CD4-positive, CD25-positive, alpha-beta regulatory T cell (primary cell): Measurements from ENCODE around the gene MRPL4. TPM values are rescaled to one million over a fixed set of nuclear protein-coding genes. Genes with fewer than 3 reads are reported as not detected.
"Not testable (repeated sequence)": the region's sequence is repeated elsewhere in the genome, so short reads cannot be mapped to it uniquely, and the experiment has no call there.

ENCODE experiments used
- ATAC-seq, 2 donors: fragments of 150-1000 bp; cut with Tn5 transposase; one replicate each; pipeline ENCODE4 v1.10.0; 2021; ENCODE audit warnings: low read depth in 2 of 2, moderate number of reproducible peaks in 2 of 2, moderate library complexity in 1 of 2
- DNase-seq, 3 donors: peaks; one replicate each; pipeline versions ENCODE4 v3.0.0 to v3.0.0-alpha.2; 2012 to 2022; ENCODE audit warnings: mixed read lengths in 1 of 3
- H3K27ac ChIP-seq: one replicate; pipeline ENCODE4 v1.7.0; 2013; ENCODE audit warnings: mild to moderate bottlenecking, low read length; ENCODE audit not compliant: insufficient read depth, poor library complexity, severe bottlenecking
- H3K27me3 ChIP-seq: one replicate; pipeline ENCODE4 v1.7.0; 2013; ENCODE audit warnings: low read length; ENCODE audit not compliant: control insufficient read depth, insufficient read depth
- H3K36me3 ChIP-seq: one replicate; pipeline ENCODE4 v1.7.0; 2013; ENCODE audit warnings: mild to moderate bottlenecking, low read length, moderate library complexity; ENCODE audit not compliant: control insufficient read depth, insufficient read depth
- H3K4me1 ChIP-seq: 2 replicates; pipeline ENCODE4 v1.7.0; 2013; ENCODE audit warnings: mild to moderate bottlenecking, low read length; ENCODE audit not compliant: insufficient read depth, control insufficient read depth, poor library complexity, severe bottlenecking
- H3K4me3 ChIP-seq: one replicate; pipeline ENCODE4 v1.7.0; 2013; ENCODE audit warnings: low read depth, mild to moderate bottlenecking, low read length, moderate library complexity
- H3K9me3 ChIP-seq, 2 experiments: 1 replicate in 1 of 2; 2 replicates in 1 of 2; pipeline ENCODE4 v1.7.0; 2013; ENCODE audit warnings: low read length in 2 of 2, mild to moderate bottlenecking in 1 of 2, moderate library complexity in 1 of 2; ENCODE audit not compliant: control insufficient read depth in 2 of 2
- H3K27ac Mint-ChIP-seq, 3 donors: one replicate each; pipeline ENCODE4 v1.8.0; 2020 to 2022; ENCODE audit warnings: mild to moderate bottlenecking in 3 of 3, mixed read lengths in 3 of 3, moderate library complexity in 2 of 3
- H3K27me3 Mint-ChIP-seq: one replicate; pipeline ENCODE4 v1.8.0; 2022; ENCODE audit warnings: mild to moderate bottlenecking, mixed read lengths
- H3K36me3 Mint-ChIP-seq: one replicate; pipeline ENCODE4 v1.8.0; 2020; ENCODE audit warnings: mixed read lengths
- H3K4me1 Mint-ChIP-seq, 4 donors: one replicate each; pipeline ENCODE4 v1.8.0; 2020 to 2022; ENCODE audit warnings: mixed read lengths in 4 of 4, mild to moderate bottlenecking in 1 of 4
- H3K4me3 Mint-ChIP-seq, 4 donors: one replicate each; pipeline ENCODE4 v1.8.0; 2020 to 2022; ENCODE audit warnings: mild to moderate bottlenecking in 4 of 4, mixed read lengths in 4 of 4, moderate library complexity in 3 of 4
- H3K9me3 Mint-ChIP-seq, 7 donors: one replicate each; pipeline ENCODE4 v1.8.0; 2020 to 2022; ENCODE audit warnings: mixed read lengths in 7 of 7, mild to moderate bottlenecking in 3 of 7, moderate library complexity in 2 of 7
- polyA plus RNA-seq, 4 donors: library from polyadenylated mRNA; unstranded; fragments of 300-500 nt; fragmentation: Illumina TruSeq; gene quantifications; one replicate each; pipeline ENCODE4 v1.2.3, GENCODE V29; 2021
- total RNA-seq: library from RNA; stranded (reverse); gene quantifications from one replicate; pipeline ENCODE4 v1.2.3, GENCODE V29; 2022

The MRPL4 gene
- total and polyA plus RNA-seq, 5 donors from 2014 or later = 24.9 to 37.0 (median 33.6) TPM

DNA sequence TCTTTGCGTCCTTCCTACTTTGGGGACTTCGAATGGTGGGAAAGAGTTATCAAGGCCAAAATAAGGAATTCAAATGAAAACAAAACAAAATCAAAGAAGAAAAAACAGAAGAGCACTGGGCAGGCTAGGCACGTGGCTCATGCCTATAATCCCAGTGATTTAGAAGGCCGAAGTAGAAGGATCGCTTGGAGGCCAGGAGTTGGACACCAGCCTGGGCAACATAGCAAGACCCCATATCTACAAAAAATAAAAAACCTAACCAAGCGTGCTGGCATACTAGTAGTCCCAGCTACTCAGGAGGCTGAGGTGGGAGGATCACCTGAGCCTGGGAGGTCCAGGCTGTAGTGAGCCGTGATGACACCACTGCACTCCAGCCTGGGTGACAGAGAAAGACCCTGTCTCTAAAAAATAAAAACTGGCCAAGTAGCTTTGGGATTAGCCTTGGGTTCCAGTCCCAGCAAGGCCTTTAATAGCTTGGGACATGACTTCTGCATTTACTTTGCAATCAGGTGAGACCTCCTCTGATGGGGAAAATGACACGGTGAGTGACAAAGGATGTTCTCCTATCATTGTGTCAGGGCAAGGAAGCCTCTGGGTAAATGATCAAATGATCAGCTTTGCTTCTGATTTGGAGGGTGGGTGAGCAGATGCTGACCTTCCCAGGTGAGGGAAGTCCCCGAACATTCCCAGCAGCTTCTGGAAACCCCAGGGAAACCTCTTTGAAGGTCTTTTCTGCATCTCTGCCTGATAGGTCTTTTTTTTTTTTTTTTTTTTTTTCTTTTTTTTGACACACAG is 26.0 kb downstream of the MRPL4 start:
- peaks cover 21% of the 10 kb centered on the region for H3K36me3 ChIP-seq
- ATAC-seq (no peak), DNase-seq (no peak)
- Mint-ChIP-seq H3K9me3 (no peaks in the 10 kb centered on the region), H3K27me3 (peaks cover 4% of the 10 kb centered on the region), H3K27ac (no peak overlapping the region), H3K4me3 (no peak overlapping the region), H3K36me3 (peaks cover 13% of the 10 kb centered on the region), H3K4me1 (peaks cover 9 to 25% (median 15%) of the 10 kb centered on the region in 4 donors)
- H3K27me3 ChIP-seq = no peaks in the 10 kb centered on the region
- H3K9me3 ChIP-seq = no peaks in the 10 kb centered on the region
- H3K4me3 ChIP-seq = no peak overlapping the region
- H3K27ac ChIP-seq = no peak overlapping the region
- H3K4me1 ChIP-seq = no peaks in the 10 kb centered on the region

GRCh38 chr19:10278935-10279334 is 26.9 kb downstream of the MRPL4 start:
- Mint-ChIP-seq H3K4me3 (no peak overlapping the region), H3K27ac (peak overlapping the region in 1 of 3 donors; percentile 80), H3K9me3 (no peaks in the 10 kb centered on the region), H3K36me3 (peaks cover 17% of the 10 kb centered on the region), H3K4me1 (peaks cover 9 to 21% (median 14%) of the 10 kb centered on the region in 4 donors), H3K27me3 (peaks cover 4% of the 10 kb centered on the region)
- ATAC-seq (no peak), DNase-seq (no peak)
- Histone ChIP-seq H3K4me3 (no peak overlapping the region), H3K36me3 (peaks cover 28% of the 10 kb centered on the region), H3K27ac (no peak overlapping the region), H3K27me3 (no peaks in the 10 kb centered on the region), H3K9me3 (no peaks in the 10 kb centered on the region), H3K4me1 (no peaks in the 10 kb centered on the region)

- ATAC-seq (no peak), DNase-seq (no peak)
- Mint-ChIP-seq H3K27me3 (peaks cover 4% of the 10 kb centered on the region), H3K9me3 (no peaks in the 10 kb centered on the region), H3K4me3 (peak overlapping the region in 1 of 4 donors; percentile 57), H3K36me3 (peaks cover 16% of the 10 kb centered on the region), H3K27ac (peak overlapping the region in 2 of 3 donors; percentile 4 to 89), H3K4me1 (peaks cover 6 to 14% (median 8%) of the 10 kb centered on the region in 4 donors)
- no peaks in the 10 kb centered on the region for H3K4me1 ChIP-seq
- no peaks in the 10 kb centered on the region for H3K27me3 ChIP-seq
- peaks cover 38% of the 10 kb centered on the region for H3K36me3 ChIP-seq
- H3K9me3 ChIP-seq = no peaks in the 10 kb centered on the region
- no peak overlapping the region for H3K27ac ChIP-seq
- no peak overlapping the region for H3K4me3 ChIP-seq
Observed at GRCh38 chr19:10279737-10280442, 27.9 kb downstream of the MRPL4 start.

GRCh38 chr19:10282043-10282442 is 30.0 kb downstream of the MRPL4 start:
- H3K9me3 Mint-ChIP-seq, ATAC-seq, H3K27me3 ChIP-seq, DNase-seq, H3K4me3 Mint-ChIP-seq, H3K27ac Mint-ChIP-seq, H3K4me3 ChIP-seq, H3K4me1 ChIP-seq, H3K27ac ChIP-seq, H3K9me3 ChIP-seq: not testable (repeated sequence)
- Mint-ChIP-seq H3K27me3 (peaks cover 11% of the 10 kb centered on the region), H3K4me1 (peaks cover 6 to 26% (median 13%) of the 10 kb centered on the region in 4 donors), H3K36me3 (peaks cover 29% of the 10 kb centered on the region)
- peaks cover 39% of the 10 kb centered on the region for H3K36me3 ChIP-seq

- ATAC-seq (no peak), DNase-seq (no peak)
- Histone ChIP-seq H3K9me3 (no peaks in the 10 kb centered on the region), H3K27ac (no peak overlapping the region), H3K36me3 (peaks cover 36% of the 10 kb centered on the region), H3K27me3 (peaks cover 8% of the 10 kb centered on the region), H3K4me1 (peaks cover 23% of the 10 kb centered on the region), H3K4me3 (no peak overlapping the region)
- Mint-ChIP-seq H3K4me3 (no peak overlapping the region), H3K27ac (no peak overlapping the region), H3K4me1 (peaks cover 6 to 38% (median 17%) of the 10 kb centered on the region in 4 donors), H3K9me3 (no peaks in the 10 kb centered on the region), H3K27me3 (peaks cover 25% of the 10 kb centered on the region), H3K36me3 (peaks cover 29% of the 10 kb centered on the region)
Observed at GRCh38 chr19:10283301-10284064, 31.5 kb downstream of the MRPL4 start.

DNA sequence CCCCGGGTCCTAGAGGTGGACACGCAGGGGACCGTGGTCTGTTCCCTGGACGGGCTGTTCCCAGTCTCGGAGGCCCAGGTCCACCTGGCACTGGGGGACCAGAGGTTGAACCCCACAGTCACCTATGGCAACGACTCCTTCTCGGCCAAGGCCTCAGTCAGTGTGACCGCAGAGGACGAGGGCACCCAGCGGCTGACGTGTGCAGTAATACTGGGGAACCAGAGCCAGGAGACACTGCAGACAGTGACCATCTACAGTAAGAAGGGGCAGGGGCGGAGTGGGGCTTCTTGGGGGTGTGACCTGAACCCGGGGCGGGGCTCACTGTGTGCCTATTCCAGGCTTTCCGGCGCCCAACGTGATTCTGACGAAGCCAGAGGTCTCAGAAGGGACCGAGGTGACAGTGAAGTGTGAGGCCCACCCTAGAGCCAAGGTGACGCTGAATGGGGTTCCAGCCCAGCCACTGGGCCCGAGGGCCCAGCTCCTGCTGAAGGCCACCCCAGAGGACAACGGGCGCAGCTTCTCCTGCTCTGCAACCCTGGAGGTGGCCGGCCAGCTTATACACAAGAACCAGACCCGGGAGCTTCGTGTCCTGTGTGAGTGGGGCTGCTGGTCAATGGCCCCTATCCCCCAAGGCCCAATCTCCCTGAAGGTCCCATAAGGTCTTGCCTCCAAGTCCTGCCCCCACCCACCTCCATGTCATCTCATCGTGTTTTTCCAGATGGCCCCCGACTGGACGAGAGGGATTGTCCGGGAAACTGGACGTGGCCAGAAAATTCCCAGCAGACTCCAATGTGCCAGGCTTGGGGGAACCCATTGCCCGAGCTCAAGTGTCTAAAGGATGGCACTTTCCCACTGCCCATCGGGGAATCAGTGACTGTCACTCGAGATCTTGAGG is 32.3 kb downstream of the MRPL4 start:
- Mint-ChIP-seq H3K9me3 (no peaks in the 10 kb centered on the region), H3K27me3 (peaks cover 33% of the 10 kb centered on the region), H3K36me3 (peaks cover 24% of the 10 kb centered on the region), H3K4me1 (peaks cover 6 to 46% (median 17%) of the 10 kb centered on the region in 4 donors), H3K4me3 (no peak overlapping the region), H3K27ac (no peak overlapping the region)
- DNase-seq = no peak
- Histone ChIP-seq H3K27me3 (peaks cover 8% of the 10 kb centered on the region), H3K9me3 (no peaks in the 10 kb centered on the region), H3K27ac (no peak overlapping the region), H3K4me1 (peaks cover 31% of the 10 kb centered on the region), H3K36me3 (peaks cover 32% of the 10 kb centered on the region), H3K4me3 (no peak overlapping the region)
- ATAC-seq = no peak

DNA sequence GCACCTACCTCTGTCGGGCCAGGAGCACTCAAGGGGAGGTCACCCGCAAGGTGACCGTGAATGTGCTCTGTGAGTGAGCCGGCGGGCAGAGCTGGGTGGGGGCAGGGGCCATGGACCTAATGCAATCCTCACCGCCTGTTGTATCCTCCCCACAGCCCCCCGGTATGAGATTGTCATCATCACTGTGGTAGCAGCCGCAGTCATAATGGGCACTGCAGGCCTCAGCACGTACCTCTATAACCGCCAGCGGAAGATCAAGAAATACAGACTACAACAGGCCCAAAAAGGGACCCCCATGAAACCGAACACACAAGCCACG is 32.9 kb downstream of the MRPL4 start:
- Histone ChIP-seq H3K27ac (no peak overlapping the region), H3K27me3 (peaks cover 8% of the 10 kb centered on the region), H3K36me3 (peaks cover 29% of the 10 kb centered on the region), H3K4me3 (no peak overlapping the region), H3K9me3 (no peaks in the 10 kb centered on the region), H3K4me1 (peaks cover 37% of the 10 kb centered on the region)
- ATAC-seq (no peak), DNase-seq (no peak)
- Mint-ChIP-seq H3K27ac (peak overlapping the region in 1 of 3 donors; percentile 26), H3K27me3 (peaks cover 32% of the 10 kb centered on the region), H3K4me3 (no peak overlapping the region), H3K36me3 (peaks cover 22% of the 10 kb centered on the region), H3K4me1 (peaks cover 1 to 45% (median 16%) of the 10 kb centered on the region in 4 donors), H3K9me3 (no peaks in the 10 kb centered on the region)
